ENCODE measurements around the gene IDH3B.

GRCh38 chr20:2619961-2620595 is 43.9 kb downstream of the IDH3B start:
- TF ChIP-seq ZNF274 (IDR thresholded peaks at IDR 0.05; ENCODE audit: low read depth, low read length) (no peak), SUZ12 (IDR thresholded peaks at IDR 0.05; ENCODE audit: extremely low read depth, insufficient read depth, insufficient read length) (no peak), YY1 (IDR thresholded peaks at IDR 0.05; ENCODE audit: insufficient read depth, insufficient read length) (no peak)
